Osteocyte (in vitro differentiated cells): ENCODE data around the gene CASQ1. TPM values are rescaled to one million over a fixed set of nuclear protein-coding genes. Genes with fewer than 3 reads are reported as not detected.

Experiments
- DNase-seq: peaks from one replicate; pipeline ENCODE4 v3.0.0; 2021; ENCODE audit warnings: mixed read lengths; ENCODE audit not compliant: unreplicated experiment; ENCODE audit errors: extremely low spot score
- H3K27ac Mint-ChIP-seq: one replicate; pipeline ENCODE4 v1.8.0; 2021; ENCODE audit warnings: mild to moderate bottlenecking, mixed read lengths; ENCODE audit not compliant: unreplicated experiment
- H3K27me3 Mint-ChIP-seq: one replicate; pipeline ENCODE4 v1.8.0; 2021; ENCODE audit warnings: mixed read lengths; ENCODE audit not compliant: unreplicated experiment
- H3K36me3 Mint-ChIP-seq: one replicate; pipeline ENCODE4 v1.8.0; 2021; ENCODE audit warnings: mixed read lengths; ENCODE audit not compliant: unreplicated experiment
- H3K4me1 Mint-ChIP-seq: one replicate; pipeline ENCODE4 v1.8.0; 2021; ENCODE audit warnings: mixed read lengths; ENCODE audit not compliant: unreplicated experiment
- H3K4me3 Mint-ChIP-seq: one replicate; pipeline ENCODE4 v1.8.0; 2021; ENCODE audit warnings: mild to moderate bottlenecking, moderate library complexity, mixed read lengths; ENCODE audit not compliant: unreplicated experiment
- H3K9me3 Mint-ChIP-seq: one replicate; pipeline ENCODE4 v1.8.0; 2021; ENCODE audit warnings: mixed read lengths; ENCODE audit not compliant: unreplicated experiment
- CTCF ChIP-seq: fragments of 200-600 bp; sonication (generic); IDR thresholded peaks from 2 replicates; pipeline ENCODE4 v1.5.0; 2021; ENCODE audit warnings: antibody characterized with exemption, mild to moderate bottlenecking, moderate library complexity
- total RNA-seq: library from RNA; stranded (reverse); gene quantifications from 2 replicates; pipeline ENCODE4 v1.2.1, GENCODE V29; 2021

The CASQ1 gene
- total RNA-seq, 1 donor from 2014 or later = not detected

GRCh38 chr1:160157174-160157573 lies 33.2 kb upstream of the CASQ1 start:
- Mint-ChIP-seq H3K36me3 (no peaks in the 10 kb centered on the region), H3K27me3 (peaks cover 38% of the 10 kb centered on the region), H3K9me3 (no peaks in the 10 kb centered on the region), H3K4me1 (no peaks in the 10 kb centered on the region), H3K27ac (no peak overlapping the region), H3K4me3 (no peak overlapping the region)
- DNase-seq = no peak
- TF ChIP-seq CTCF = no peak

GRCh38 chr1:160158031-160158430 lies 32.3 kb upstream of the CASQ1 start:
- no peak overlapping the region for H3K4me3 Mint-ChIP-seq
- H3K4me1 Mint-ChIP-seq = no peaks in the 10 kb centered on the region
- DNase-seq = no peak
- no peak overlapping the region for H3K27ac Mint-ChIP-seq
- TF ChIP-seq CTCF = no peak
- H3K9me3 Mint-ChIP-seq = no peaks in the 10 kb centered on the region
- no peaks in the 10 kb centered on the region for H3K36me3 Mint-ChIP-seq
- H3K27me3 Mint-ChIP-seq = peaks cover 38% of the 10 kb centered on the region

GRCh38 chr1:160158534-160158933 lies 31.8 kb upstream of the CASQ1 start:
- no peak overlapping the region for H3K4me3 Mint-ChIP-seq
- DNase-seq = no peak
- no peak overlapping the region for H3K27ac Mint-ChIP-seq
- H3K9me3 Mint-ChIP-seq = no peaks in the 10 kb centered on the region
- H3K36me3 Mint-ChIP-seq = no peaks in the 10 kb centered on the region
- no peak for TF ChIP-seq CTCF
- peaks cover 38% of the 10 kb centered on the region for H3K27me3 Mint-ChIP-seq
- H3K4me1 Mint-ChIP-seq = no peaks in the 10 kb centered on the region

GRCh38 chr1:160159846-160160245 lies 30.5 kb upstream of the CASQ1 start:
- H3K4me1 Mint-ChIP-seq = no peaks in the 10 kb centered on the region
- H3K27me3 Mint-ChIP-seq = peaks cover 46% of the 10 kb centered on the region
- H3K9me3 Mint-ChIP-seq = no peaks in the 10 kb centered on the region
- H3K27ac Mint-ChIP-seq = no peak overlapping the region
- TF ChIP-seq CTCF = no peak
- no peak for DNase-seq
- no peaks in the 10 kb centered on the region for H3K36me3 Mint-ChIP-seq
- no peak overlapping the region for H3K4me3 Mint-ChIP-seq

- Mint-ChIP-seq H3K9me3 (no peaks in the 10 kb centered on the region), H3K4me3 (no peak overlapping the region), H3K27ac (no peak overlapping the region), H3K27me3 (peaks cover 46% of the 10 kb centered on the region), H3K36me3 (no peaks in the 10 kb centered on the region), H3K4me1 (no peaks in the 10 kb centered on the region)
- no peak for DNase-seq
- peak; percentile 58 for TF ChIP-seq CTCF
Measured at GRCh38 chr1:160161965-160162705, 28.2 kb upstream of the CASQ1 start.
